ENCODE measurements around the gene ACAN. TPM values are rescaled to one million over a fixed set of nuclear protein-coding genes. Genes with fewer than 3 reads are reported as not detected.

Gene ACAN
- not detected for polyA plus RNA-seq (2012; ENCODE audit: insufficient read length, low read depth)

GRCh38 chr15:88803241-88803919, at the start of gene ACAN:
Gene ACAN (plus strand): TSS chr15:88803436. CDS start chr15:88836207, 32,771 bp downstream.
- TF ChIP-seq TAF1 (IDR thresholded peaks at IDR 0.05; ENCODE audit: borderline replicate concordance, insufficient read depth, low read length) (no peak), FOXP2 (optimal IDR thresholded peaks at IDR 0.05; ENCODE audit: borderline replicate concordance, extremely low read depth, extremely low read length, insufficient read depth) (no peak), POLR2AphosphoS5 (IDR thresholded peaks at IDR 0.05; ENCODE audit: low read depth, low read length) (no peak), REST (IDR thresholded peaks at IDR 0.05; ENCODE audit: insufficient read depth in 1 of 2, low read depth in 2 of 2, low read length in 2 of 2) (no peak), SIN3A (IDR thresholded peaks at IDR 0.05; ENCODE audit: borderline replicate concordance, insufficient read depth, low read length) (no peak)

GRCh38 chr15:88756521-88756920, 46.7 kb upstream of the ACAN start:
- TF ChIP-seq SIN3A (IDR thresholded peaks at IDR 0.05; ENCODE audit: borderline replicate concordance, insufficient read depth, low read length): no peak
- TF ChIP-seq POLR2AphosphoS5 (IDR thresholded peaks at IDR 0.05; ENCODE audit: low read depth, low read length): no peak
- no peak for TF ChIP-seq REST (IDR thresholded peaks at IDR 0.05; ENCODE audit: insufficient read depth in 1 of 2, low read depth in 2 of 2, low read length in 2 of 2)
- TF ChIP-seq TAF1 (IDR thresholded peaks at IDR 0.05; ENCODE audit: borderline replicate concordance, insufficient read depth, low read length): no peak
- TF ChIP-seq FOXP2 (optimal IDR thresholded peaks at IDR 0.05; ENCODE audit: borderline replicate concordance, extremely low read depth, extremely low read length, insufficient read depth): no peak

- no peak for TF ChIP-seq SIN3A (IDR thresholded peaks at IDR 0.05; ENCODE audit: borderline replicate concordance, insufficient read depth, low read length)
- no peak for TF ChIP-seq FOXP2 (optimal IDR thresholded peaks at IDR 0.05; ENCODE audit: borderline replicate concordance, extremely low read depth, extremely low read length, insufficient read depth)
- TF ChIP-seq TAF1 (IDR thresholded peaks at IDR 0.05; ENCODE audit: borderline replicate concordance, insufficient read depth, low read length): no peak
- no peak for TF ChIP-seq REST (IDR thresholded peaks at IDR 0.05; ENCODE audit: insufficient read depth in 1 of 2, low read depth in 2 of 2, low read length in 2 of 2)
- TF ChIP-seq POLR2AphosphoS5 (IDR thresholded peaks at IDR 0.05; ENCODE audit: low read depth, low read length): no peak
Measured at GRCh38 chr15:88756921-88757320, 46.3 kb upstream of the ACAN start.

GRCh38 chr15:88759872-88760271, 43.4 kb upstream of the ACAN start:
- TF ChIP-seq TAF1 (IDR thresholded peaks at IDR 0.05; ENCODE audit: borderline replicate concordance, insufficient read depth, low read length): no peak
- TF ChIP-seq POLR2AphosphoS5 (IDR thresholded peaks at IDR 0.05; ENCODE audit: low read depth, low read length): no peak
- TF ChIP-seq SIN3A (IDR thresholded peaks at IDR 0.05; ENCODE audit: borderline replicate concordance, insufficient read depth, low read length): no peak
- TF ChIP-seq REST (IDR thresholded peaks at IDR 0.05; ENCODE audit: insufficient read depth in 1 of 2, low read depth in 2 of 2, low read length in 2 of 2): no peak
- TF ChIP-seq FOXP2 (optimal IDR thresholded peaks at IDR 0.05; ENCODE audit: borderline replicate concordance, extremely low read depth, extremely low read length, insufficient read depth): no peak

All from PFSK-1 (cell line).